ENCODE measurements around the gene ZCCHC14.

GRCh38 chr16:87380403-87380802, 112.4 kb downstream of the ZCCHC14 start:
- TF ChIP-seq CTCF (IDR thresholded peaks at IDR 0.05 in 8 of 11, conservative IDR thresholded peaks at IDR 0.05 in 3 of 11): no peak
- no peak for TF ChIP-seq POLR2AphosphoS5 (IDR thresholded peaks at IDR 0.05)
- no peak for TF ChIP-seq POLR2A (IDR thresholded peaks at IDR 0.05)

All from spleen (tissue), 7 donors.